HepG2 (cell line): ENCODE results near the gene CMIP. TPM values are rescaled to one million over a fixed set of nuclear protein-coding genes. Genes with fewer than 3 reads are reported as not detected.

Experiments
- FLYWCH1 ChIP-seq: sonication (generic); formaldehyde crosslinking; IDR thresholded peaks from 2 replicates; pipeline ENCODE4 v1.8.1; 2023; ENCODE audit warnings: mild to moderate bottlenecking, missing genetic modification reagents
- GABPB1 ChIP-seq: IDR thresholded peaks from 2 replicates; pipeline ENCODE4 v1.6.1; 2016; ENCODE audit warnings: mild to moderate bottlenecking, missing genetic modification reagents, moderate library complexity, missing compliant biosample characterization
- GPN1 ChIP-seq: sonication (generic); formaldehyde crosslinking; IDR thresholded peaks from 2 replicates; pipeline ENCODE4 v1.5.1; 2020; ENCODE audit warnings: missing genetic modification reagents, borderline replicate concordance
- MTF1 ChIP-seq: sonication (generic); formaldehyde crosslinking; IDR thresholded peaks from 2 replicates; pipeline ENCODE4 v1.5.0; 2020; ENCODE audit warnings: missing genetic modification reagents
- NRL ChIP-seq: sonication (generic); formaldehyde crosslinking; IDR thresholded peaks from 2 replicates; pipeline ENCODE4 v1.5.0; 2020; ENCODE audit warnings: missing genetic modification reagents, mild to moderate bottlenecking, moderate library complexity, borderline replicate concordance
- PITX1 ChIP-seq: sonication (generic); formaldehyde crosslinking; IDR thresholded peaks from 2 replicates; pipeline ENCODE4 v1.5.1; 2020; ENCODE audit warnings: mild to moderate bottlenecking, missing genetic modification reagents
- PRPF4 ChIP-seq: fragments of 200-400 bp; formaldehyde crosslinking; IDR thresholded peaks from 2 replicates; pipeline ENCODE4 v1.6.1; 2016; ENCODE audit warnings: low read length, low read depth; ENCODE audit not compliant: poor library complexity, severe bottlenecking
- SRSF9 ChIP-seq: fragments of 200-400 bp; formaldehyde crosslinking; IDR thresholded peaks from 2 replicates; pipeline ENCODE4 v1.6.1; 2018; ENCODE audit warnings: borderline replicate concordance, mild to moderate bottlenecking, low read depth, low read length; ENCODE audit not compliant: insufficient read depth, poor library complexity, severe bottlenecking
- TCF7 ChIP-seq: sonication (generic); IDR thresholded peaks from 2 replicates; pipeline ENCODE4 v1.6.1; 2016; ENCODE audit warnings: antibody characterized with exemption, low read depth
- UBTF ChIP-seq: sonication (generic); formaldehyde crosslinking; IDR thresholded peaks from 2 replicates; pipeline ENCODE4 v1.4.0; 2020; ENCODE audit warnings: mild to moderate bottlenecking, missing genetic modification reagents
- ZBTB4 ChIP-seq: sonication (generic); formaldehyde crosslinking; IDR thresholded peaks from 2 replicates; pipeline ENCODE4 v1.4.0; 2020; ENCODE audit warnings: missing genetic modification reagents, mild to moderate bottlenecking, borderline replicate concordance
- ZNF740 ChIP-seq: sonication (generic); formaldehyde crosslinking; IDR thresholded peaks from 2 replicates; pipeline ENCODE4 v1.4.0; 2020; ENCODE audit warnings: missing genetic modification reagents
- polyA plus RNA-seq, 8 experiments: library from polyadenylated mRNA; depleted of rRNA in 3 of 8; stranded (reverse) in 7 of 8; unstranded in 1 of 8; fragments of >200 nt; fragmentation: Illumina TruSeq in 4 of 8; extraction: Trizol in 4 of 8; gene quantifications; 2 replicates each; pipeline versions ENCODE4 v1.2.1 to v1.2.3, GENCODE V29; 2011 to 2016; ENCODE audit warnings: low read depth in 4 of 8, missing spikeins in 1 of 8, mixed read lengths in 1 of 8; ENCODE audit not compliant: insufficient read depth in 1 of 8
- total RNA-seq, 5 experiments: library from RNA; depleted of rRNA; stranded (reverse); fragments of >200 nt; fragmentation: Illumina TruSeq; extraction: Trizol; gene quantifications; 2 replicates each; pipeline ENCODE4 v1.2.3, GENCODE V29; 2016; ENCODE audit warnings: low read depth in 1 of 5
- TF ChIP-seq, protein P1 (sequence below): sonication (generic); formaldehyde crosslinking; IDR thresholded peaks from 2 replicates; pipeline ENCODE4 v1.4.0; 2020; ENCODE audit warnings: mild to moderate bottlenecking, missing genetic modification reagents
- TF ChIP-seq, protein P2 (sequence below): sonication (generic); formaldehyde crosslinking; IDR thresholded peaks from 2 replicates; pipeline ENCODE4 v1.5.0; 2020; ENCODE audit warnings: mild to moderate bottlenecking, missing genetic modification reagents, borderline replicate concordance

Gene CMIP
- total and polyA plus RNA-seq, 2 of the 13 experiments (the other 11 are each of a cell fraction or from before 2014, with no cell fraction given) = 10.9 to 18.1 TPM

- TF ChIP-seq TCF7 (no peak), MTF1 (no peak), ZBTB4 (CRISPR knock-in tag) (0 out of 2 replicates have a peak, but pooled peaks have one; percentile 60), PRPF4 (no peak), NRL (CRISPR knock-in tag) (no peak), FLYWCH1 (CRISPR knock-in tag) (no peak), GABPB1 (CRISPR knock-in tag) (peak; percentile 69; the same call in 1 of the 2 replicates), ZNF740 (CRISPR knock-in tag) (peak; percentile 37; the same call in 1 of the 2 replicates), SRSF9 (no peak), GPN1 (CRISPR knock-in tag) (no peak), UBTF (CRISPR knock-in tag) (peak; percentile 26), PITX1 (CRISPR knock-in tag) (no peak)
- TF ChIP-seq, protein P1, sequence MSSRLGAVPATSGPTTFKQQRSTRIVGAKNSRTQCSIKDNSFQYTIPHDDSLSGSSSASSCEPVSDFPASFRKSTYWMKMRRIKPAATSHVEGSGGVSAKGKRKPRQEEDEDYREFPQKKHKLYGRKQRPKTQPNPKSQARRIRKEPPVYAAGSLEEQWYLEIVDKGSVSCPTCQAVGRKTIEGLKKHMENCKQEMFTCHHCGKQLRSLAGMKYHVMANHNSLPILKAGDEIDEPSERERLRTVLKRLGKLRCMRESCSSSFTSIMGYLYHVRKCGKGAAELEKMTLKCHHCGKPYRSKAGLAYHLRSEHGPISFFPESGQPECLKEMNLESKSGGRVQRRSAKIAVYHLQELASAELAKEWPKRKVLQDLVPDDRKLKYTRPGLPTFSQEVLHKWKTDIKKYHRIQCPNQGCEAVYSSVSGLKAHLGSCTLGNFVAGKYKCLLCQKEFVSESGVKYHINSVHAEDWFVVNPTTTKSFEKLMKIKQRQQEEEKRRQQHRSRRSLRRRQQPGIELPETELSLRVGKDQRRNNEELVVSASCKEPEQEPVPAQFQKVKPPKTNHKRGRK (CRISPR knock-in tag) = no peak
- TF ChIP-seq, protein P2, sequence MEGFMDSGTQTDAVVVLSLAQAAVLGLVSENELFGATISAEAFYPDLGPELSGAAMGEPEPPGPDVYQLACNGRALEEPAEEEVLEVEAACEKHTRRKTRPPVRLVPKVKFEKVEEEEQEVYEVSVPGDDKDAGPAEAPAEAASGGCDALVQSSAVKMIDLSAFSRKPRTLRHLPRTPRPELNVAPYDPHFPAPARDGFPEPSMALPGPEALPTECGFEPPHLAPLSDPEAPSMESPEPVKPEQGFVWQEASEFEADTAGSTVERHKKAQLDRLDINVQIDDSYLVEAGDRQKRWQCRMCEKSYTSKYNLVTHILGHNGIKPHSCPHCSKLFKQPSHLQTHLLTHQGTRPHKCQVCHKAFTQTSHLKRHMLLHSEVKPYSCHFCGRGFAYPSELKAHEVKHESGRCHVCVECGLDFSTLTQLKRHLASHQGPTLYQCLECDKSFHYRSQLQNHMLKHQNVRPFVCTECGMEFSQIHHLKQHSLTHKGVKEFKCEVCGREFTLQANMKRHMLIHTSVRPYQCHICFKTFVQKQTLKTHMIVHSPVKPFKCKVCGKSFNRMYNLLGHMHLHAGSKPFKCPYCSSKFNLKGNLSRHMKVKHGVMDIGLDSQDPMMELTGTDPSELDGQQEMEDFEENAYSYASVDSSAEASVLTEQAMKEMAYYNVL (CRISPR knock-in tag) = peak; percentile 38; the same call in 1 of the 2 replicates
Measured at GRCh38 chr16:81730090-81731051, 285.8 kb downstream of the CMIP start (continued).
